ENCODE measurements around the gene LUZP2.

- TF ChIP-seq CTCF (conservative IDR thresholded peaks at IDR 0.05; ENCODE audit: low read length) (no peak), EZH2phosphoT487 (IDR thresholded peaks at IDR 0.05; ENCODE audit: borderline replicate concordance, low read depth, low read length) (no peak)
These were observed 336.7 kb downstream of the LUZP2 start for GRCh38 chr11:24833573-24833972.
